HCEC 1CT (cell line): ENCODE data around the gene IL11RA.
A peak's percentile ranks its signal among the peaks of the same experiment; 100 is the strongest.
"Not testable (repeated sequence)": the region's sequence is repeated elsewhere in the genome, so short reads cannot be mapped to it uniquely, and the experiment has no call there.

ENCODE experiments used
- DNase-seq: peaks from one replicate; pipeline ENCODE4 v3.0.0-alpha.2; 2017

The IL11RA gene

GRCh38 chr9:34630402-34631154 lies 21.4 kb upstream of the IL11RA start:
- DNase-seq, result no peak

DNA sequence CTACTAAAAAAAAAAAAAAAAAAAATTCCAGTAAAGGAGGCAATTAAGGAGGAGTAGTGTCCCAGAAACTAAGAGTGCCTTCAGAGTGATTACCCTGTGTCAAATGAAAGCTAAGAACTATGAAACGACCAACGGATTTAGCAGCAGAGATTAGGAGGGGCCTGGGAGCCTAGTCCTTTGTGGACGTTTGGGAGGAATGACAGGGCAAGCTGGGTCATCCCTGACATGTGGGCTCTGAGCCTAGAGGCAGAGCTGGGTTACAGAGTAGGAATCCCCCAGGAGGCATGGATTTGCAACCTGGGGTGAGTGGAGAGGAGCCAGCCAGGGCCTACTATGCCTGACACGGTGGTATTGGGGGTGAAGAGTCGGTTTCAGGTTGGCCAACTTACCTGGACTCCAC lies 18.8 kb upstream of the IL11RA start:
- DNase-seq, result no peak

DNA sequence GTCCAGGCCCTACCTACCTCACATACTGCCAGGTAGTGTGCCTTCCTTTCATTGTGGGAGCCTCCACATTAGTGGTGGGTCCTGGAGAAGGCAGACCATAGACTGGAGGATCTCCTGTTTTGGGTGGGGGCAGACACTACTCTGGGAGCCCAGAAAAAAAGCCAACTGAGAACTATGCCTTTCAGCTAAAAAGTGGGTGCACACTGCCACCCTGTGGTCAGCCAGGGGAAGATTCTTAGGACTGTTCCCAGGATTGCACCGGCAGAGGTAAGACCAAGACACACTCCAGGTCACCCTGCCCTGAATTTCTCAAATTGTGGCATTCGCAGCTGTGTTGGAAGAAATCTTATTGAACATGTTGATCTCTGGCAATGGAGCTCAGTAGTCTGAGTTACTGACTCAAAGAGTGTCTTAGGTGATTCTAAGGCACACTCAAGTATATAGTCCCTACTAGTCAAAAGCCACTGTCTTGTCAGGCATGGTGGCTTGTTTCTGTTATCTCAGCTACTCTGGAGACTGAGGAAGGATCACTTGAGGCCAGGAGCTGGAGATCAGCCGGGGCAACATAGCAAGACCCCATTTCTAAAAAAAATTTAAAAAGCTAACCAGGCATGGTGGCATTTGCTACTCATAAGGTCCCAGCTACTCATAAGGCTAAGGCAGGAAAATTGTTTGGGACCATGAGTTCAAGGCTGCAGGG lies 18.0 kb upstream of the IL11RA start:
- DNase-seq, result peak; percentile 49

- DNase-seq, result no peak
These were observed 17.3 kb upstream of the IL11RA start for GRCh38 chr9:34634551-34635248.

DNA sequence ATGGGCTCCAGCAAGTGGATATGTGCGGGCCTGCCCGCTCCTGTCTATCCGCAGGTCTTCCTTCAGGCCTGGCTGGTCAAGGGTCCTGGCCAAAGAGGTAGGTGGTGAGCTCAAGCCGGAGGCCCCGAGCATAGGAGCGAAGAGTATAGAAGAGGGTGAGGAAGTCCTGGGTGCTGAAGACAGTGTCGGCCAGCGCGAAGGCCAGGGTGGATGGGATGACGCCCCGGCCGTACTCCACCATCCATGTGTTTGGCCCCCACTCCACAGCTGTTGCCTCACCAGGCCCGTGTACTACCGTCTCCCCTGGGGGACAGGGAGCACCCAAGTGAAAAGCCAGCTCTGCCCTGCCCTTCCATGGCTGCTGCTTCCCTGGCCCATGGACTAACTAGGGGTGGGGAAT lies 16.4 kb upstream of the IL11RA start:
- DNase-seq, result no peak

- peak; percentile 35 for DNase-seq
These were observed 15.1 kb upstream of the IL11RA start for GRCh38 chr9:34636791-34637355.

DNA sequence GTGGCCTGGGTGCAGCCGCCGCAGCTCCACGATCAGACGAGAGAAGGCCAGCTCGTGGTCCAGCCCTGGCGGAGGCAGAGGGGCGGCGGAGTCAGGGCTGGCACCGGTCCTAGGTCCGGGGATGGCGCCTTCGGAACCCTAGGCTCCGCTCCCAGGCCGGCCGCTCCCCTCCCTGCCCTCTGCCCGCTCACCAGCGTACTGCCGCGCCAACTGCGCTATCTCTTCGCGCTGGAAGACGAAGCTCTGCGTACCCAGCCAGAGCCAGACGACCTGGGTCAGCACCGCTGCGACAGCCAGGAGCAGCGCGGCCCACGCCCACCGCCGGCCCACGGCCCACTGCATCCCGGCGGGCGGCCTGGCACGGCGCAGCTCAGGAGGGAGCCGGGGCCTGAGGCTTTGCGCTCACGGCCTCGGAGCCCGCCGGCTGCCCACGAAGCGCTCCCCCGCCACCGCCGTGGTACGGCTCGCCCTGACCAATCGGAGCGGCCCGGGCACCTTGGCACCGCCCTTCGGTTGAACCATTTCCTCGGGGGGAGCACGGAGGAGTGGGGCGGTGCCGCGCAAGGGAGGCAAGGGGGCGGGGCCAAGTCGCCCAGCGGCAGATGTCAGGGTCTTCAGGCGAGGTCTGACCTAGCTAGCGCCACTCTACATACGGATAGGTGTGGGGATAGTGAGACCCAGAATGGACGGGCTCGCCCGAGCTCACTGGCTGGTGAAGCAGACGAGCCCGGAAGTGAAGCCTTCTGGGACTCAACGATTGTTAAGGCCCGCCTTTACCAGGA lies 14.4 kb upstream of the IL11RA start, which contains the start of gene SIGMAR1:
TSS of gene SIGMAR1 (minus strand) at position 432 of the 782 bp plus-strand sequence. CDS start at position 342, 90 bp downstream.
- DNase-seq, result peak; percentile 88

GRCh38 chr9:34638138-34638445 lies 13.9 kb upstream of the IL11RA start:
- DNase-seq, result no peak

DNA sequence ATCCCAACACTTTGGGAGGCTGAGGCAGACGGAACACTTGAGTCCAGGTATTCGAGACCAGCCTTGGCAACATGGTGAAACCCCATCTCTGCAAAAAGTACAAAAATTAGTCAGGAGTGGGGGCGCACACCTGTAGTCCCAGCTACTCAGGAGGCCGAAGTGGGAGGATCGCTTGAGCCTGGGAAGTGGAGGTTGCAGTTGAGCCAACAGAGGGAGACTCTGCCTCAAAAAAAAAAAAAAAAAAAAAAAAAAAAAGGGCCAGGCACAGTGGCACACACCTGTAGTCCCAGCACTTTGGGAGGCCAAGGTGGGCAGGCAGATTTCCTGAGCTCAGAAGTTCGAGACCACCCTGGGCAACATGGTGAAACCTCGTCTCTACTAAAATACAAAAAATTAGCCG lies 12.7 kb upstream of the IL11RA start:
- DNase-seq, result not testable (repeated sequence)

DNA sequence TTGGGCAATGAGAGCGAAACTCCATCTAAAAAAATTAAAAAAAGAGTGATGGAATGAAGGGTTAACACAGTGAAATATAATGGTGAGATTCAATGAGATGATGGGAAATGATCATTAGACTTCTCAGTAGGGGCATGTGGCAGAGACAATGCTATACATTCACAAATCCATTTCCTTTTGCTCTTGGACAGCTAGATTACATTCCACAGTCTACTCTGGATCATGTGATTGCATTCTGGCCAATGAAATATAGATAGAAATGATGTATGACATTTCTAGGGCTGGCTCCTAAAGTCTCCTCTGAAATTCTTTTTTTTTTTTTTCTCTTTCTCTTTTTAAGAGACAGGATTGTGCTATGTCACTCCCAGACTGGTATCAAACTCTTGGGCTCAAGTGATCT lies 9.3 kb upstream of the IL11RA start:
- no peak for DNase-seq

GRCh38 chr9:34644766-34645314 lies 7.1 kb upstream of the IL11RA start:
- DNase-seq, result no peak

DNA sequence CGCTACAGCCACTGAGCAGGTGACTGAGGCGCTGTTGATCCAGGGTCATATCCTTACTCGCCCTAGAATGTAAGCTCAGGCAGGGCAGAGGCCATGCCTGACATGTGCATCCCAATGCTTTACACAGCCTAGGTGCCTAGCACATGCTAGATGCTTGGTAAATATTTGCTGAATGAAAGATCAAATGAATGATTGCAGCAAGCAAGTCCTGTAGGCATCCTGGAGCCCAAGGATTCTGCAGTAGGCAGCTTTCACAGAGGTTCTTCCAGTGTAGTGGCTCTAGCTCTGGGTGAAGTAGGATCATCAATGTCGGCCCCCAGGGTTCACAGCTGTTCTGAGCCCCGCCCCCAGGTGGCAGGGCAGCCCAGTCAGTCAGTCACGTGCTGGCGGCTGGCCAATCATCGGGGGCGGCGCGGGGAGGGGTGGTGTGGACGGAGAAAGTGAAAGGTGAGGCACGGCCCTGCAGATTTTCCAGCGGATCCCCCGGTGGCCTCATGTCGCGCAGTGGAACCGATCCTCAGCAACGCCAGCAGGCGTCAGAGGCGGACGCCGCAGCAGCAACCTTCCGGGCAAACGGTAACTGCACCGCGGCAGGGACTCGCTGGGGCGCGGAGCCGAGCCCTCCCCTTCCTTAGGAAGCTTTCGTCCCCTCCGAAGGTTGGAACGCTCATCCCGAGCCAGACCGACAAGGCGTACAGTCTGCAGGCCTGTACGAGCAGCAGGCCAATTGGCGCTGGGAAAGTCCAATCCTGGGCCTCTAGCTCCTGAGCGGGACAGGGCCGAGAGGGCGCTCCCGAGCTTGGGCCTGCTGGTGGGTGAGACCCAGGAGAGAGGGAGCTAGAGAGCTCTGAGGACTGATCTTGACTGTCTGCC lies 5.5 kb upstream of the IL11RA start, which contains the start of gene GALT:
TSS of gene GALT (plus strand) at position 465 of the 873 bp plus-strand sequence. CDS start at position 495, 30 bp downstream.
- DNase-seq, result peak; percentile 74

DNA sequence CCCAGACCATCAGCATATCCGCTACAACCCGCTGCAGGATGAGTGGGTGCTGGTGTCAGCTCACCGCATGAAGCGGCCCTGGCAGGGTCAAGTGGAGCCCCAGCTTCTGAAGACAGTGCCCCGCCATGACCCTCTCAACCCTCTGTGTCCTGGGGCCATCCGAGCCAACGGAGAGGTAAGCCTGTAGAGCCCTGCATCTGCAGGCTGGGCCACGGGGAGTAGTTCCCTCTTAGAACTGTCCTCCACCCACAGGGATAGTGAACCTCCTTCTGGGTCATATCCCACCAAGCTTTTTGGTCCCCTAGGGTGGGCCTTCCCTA lies 4.9 kb upstream of the IL11RA start:
- DNase-seq, result no peak

DNA sequence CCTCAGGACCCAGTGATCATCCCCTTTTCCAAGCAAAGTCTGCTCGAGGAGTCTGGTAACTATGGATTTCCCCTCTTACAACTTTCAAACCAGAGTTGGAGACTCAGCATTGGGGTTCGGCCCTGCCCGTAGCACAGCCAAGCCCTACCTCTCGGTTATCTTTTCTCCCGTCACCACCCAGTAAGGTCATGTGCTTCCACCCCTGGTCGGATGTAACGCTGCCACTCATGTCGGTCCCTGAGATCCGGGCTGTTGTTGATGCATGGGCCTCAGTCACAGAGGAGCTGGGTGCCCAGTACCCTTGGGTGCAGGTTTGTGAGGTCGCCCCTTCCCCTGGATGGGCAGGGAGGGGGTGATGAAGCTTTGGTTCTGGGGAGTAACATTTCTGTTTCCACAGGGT lies 4.3 kb upstream of the IL11RA start:
- no peak for DNase-seq

GRCh38 chr9:34648673-34649072 lies 3.3 kb upstream of the IL11RA start:
- DNase-seq, result no peak

- no peak for DNase-seq
These were observed 1.2 kb upstream of the IL11RA start for GRCh38 chr9:34650816-34651215.

GRCh38 chr9:34651321-34651720 lies 664 bp upstream of the IL11RA start:
- DNase-seq, result no peak

GRCh38 chr9:34652602-34653000 lies 616 bp downstream of the IL11RA start:
- DNase-seq, result no peak

GRCh38 chr9:34653151-34654072 lies 1.4 kb downstream of the IL11RA start:
- DNase-seq, result no peak

DNA sequence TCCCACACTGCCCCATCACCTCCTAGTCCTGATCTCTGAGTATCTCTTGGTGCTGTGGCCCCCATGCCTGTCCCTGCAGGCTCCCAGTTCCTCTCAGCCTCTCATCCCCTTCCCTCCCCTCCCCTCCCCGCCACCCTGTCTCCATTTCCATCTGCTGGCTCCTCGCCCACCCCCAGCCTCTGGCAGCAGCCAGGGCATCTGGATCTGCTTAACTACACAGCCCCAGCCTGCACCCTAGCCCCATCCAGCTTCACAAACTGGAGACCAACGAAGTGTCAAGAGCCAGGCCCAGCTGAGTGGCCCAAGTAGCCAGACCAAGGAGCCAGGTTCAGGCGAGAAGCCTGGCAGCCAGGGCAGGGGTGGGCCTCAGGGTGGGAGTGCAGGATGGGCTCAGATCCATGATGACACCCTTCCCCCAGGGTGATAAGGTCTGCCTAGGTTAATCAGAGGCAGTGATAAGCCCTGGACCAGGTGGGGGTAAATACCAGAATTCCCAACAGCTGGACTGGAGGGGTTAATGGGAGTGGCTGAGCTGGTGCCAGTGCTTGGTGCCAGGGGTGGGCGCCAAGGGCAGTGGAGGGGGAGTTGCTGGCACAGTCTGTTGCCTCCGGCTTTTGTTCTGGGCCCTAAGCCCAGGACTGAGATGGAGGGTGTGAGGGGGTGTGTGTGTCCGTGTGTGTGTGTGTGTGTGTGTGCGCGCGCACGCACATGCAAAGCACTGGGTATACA lies 2.5 kb downstream of the IL11RA start:
- DNase-seq, result no peak
